OCI-LY3 (cell line): ENCODE data around the gene ZNF565.
"Not testable (repeated sequence)": the region's sequence is repeated elsewhere in the genome, so short reads cannot be mapped to it uniquely, and the experiment has no call there.

Experiments used
- EZH2phosphoT487 ChIP-seq: fragments of 200-600 bp; shearing (Covaris generic); IDR thresholded peaks from 2 replicates; pipeline ENCODE4 v1.6.1; 2018; ENCODE audit warnings: antibody characterized with exemption, mixed run types, low read depth
- TF ChIP-seq, protein P1 (sequence below): fragments of 200-600, 300-600 bp; sonication (generic); IDR thresholded peaks from 2 replicates; pipeline ENCODE4 v1.5.1; 2014; ENCODE audit warnings: antibody characterized with exemption, low read length, low read depth

GRCh38 chr19:36233626-36234025 lies 19.2 kb upstream of the ZNF565 start:
- TF ChIP-seq, protein P1, sequence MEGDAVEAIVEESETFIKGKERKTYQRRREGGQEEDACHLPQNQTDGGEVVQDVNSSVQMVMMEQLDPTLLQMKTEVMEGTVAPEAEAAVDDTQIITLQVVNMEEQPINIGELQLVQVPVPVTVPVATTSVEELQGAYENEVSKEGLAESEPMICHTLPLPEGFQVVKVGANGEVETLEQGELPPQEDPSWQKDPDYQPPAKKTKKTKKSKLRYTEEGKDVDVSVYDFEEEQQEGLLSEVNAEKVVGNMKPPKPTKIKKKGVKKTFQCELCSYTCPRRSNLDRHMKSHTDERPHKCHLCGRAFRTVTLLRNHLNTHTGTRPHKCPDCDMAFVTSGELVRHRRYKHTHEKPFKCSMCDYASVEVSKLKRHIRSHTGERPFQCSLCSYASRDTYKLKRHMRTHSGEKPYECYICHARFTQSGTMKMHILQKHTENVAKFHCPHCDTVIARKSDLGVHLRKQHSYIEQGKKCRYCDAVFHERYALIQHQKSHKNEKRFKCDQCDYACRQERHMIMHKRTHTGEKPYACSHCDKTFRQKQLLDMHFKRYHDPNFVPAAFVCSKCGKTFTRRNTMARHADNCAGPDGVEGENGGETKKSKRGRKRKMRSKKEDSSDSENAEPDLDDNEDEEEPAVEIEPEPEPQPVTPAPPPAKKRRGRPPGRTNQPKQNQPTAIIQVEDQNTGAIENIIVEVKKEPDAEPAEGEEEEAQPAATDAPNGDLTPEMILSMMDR: not testable (repeated sequence)
- not testable (repeated sequence) for TF ChIP-seq EZH2phosphoT487
